ENCODE measurements around the gene FAM221A. TPM values are rescaled to one million over a fixed set of nuclear protein-coding genes. Genes with fewer than 3 reads are reported as not detected.

The FAM221A gene
- 0.26 to 0.49 TPM (median 0.38 TPM) in 5 replicates for total RNA-seq (2022; extraction: Qiagen RNA extraction)

GRCh38 chr7:23679898-23680413 lies at the start of gene FAM221A:
TSS of gene FAM221A (plus strand) at chr7:23680199. CDS start at chr7:23680219, 20 bp downstream.

GRCh38 chr7:23710000-23710399 lies 30.0 kb downstream of the FAM221A start, which contains the start of gene STK31:
TSS of gene STK31 (plus strand) at chr7:23710219. CDS start at chr7:23710286, 67 bp downstream.

Other genes starting within 250 kb of the FAM221A start
- 24.0 to 37.3 TPM (median 29.7 TPM) in 5 replicates for gene IGF2BP3, start 209.7 kb upstream of the FAM221A start, total RNA-seq (2022; extraction: Qiagen RNA extraction)
- gene TRA2A, start 148.2 kb upstream of the FAM221A start, total RNA-seq (2022; extraction: Qiagen RNA extraction), result 72.8 to 77.9 TPM (median 75.2 TPM) in 5 replicates
- 2.9 to 4.0 TPM (median 3.7 TPM) in 5 replicates for gene CCDC126, start 82.8 kb upstream of the FAM221A start, total RNA-seq (2022; extraction: Qiagen RNA extraction)
- 0.44 to 0.77 TPM (median 0.66 TPM) in 5 replicates for gene STK31, start 30.0 kb downstream of the FAM221A start, total RNA-seq (2022; extraction: Qiagen RNA extraction)